GM12878 (cell line): Measurements from ENCODE around the gene SENP7. TPM values are rescaled to one million over a fixed set of nuclear protein-coding genes. Genes with fewer than 3 reads are reported as not detected.

ENCODE experiments used
- ATAC-seq: fragments of 200-7000 bp; cut with Tn5 transposase; 3 replicates; pipeline ENCODE4 v1.9.1; 2020; ENCODE audit warnings: mild to moderate bottlenecking, moderate library complexity
- BruUV-seq: library from RNA; stranded (reverse); fragments of 400-500 nt; replicated peaks from 2 replicates; lab custom pipeline; 2021; lab: Mats Ljungman, UMichigan
- CTCF ChIA-PET: fragments of 300-600 bp; sonication (Branson Sonifier 250); formaldehyde crosslinking; extraction: SDS; loops from one replicate; lab custom pipeline; 2021; ENCODE audit warnings: inconsistent platforms; lab: Yijun Ruan, JAX
- POLR2A ChIA-PET: fragments of 350-600 bp; formaldehyde crosslinking; extraction: SDS; loops from one replicate; lab custom pipeline; 2021; ENCODE audit warnings: inconsistent platforms; lab: Charles Lee
- RAD21 ChIA-PET: fragments of 300-600 bp; sonication (Branson Sonifier 250); formaldehyde crosslinking; loops from one replicate; lab custom pipeline; 2023; ENCODE audit warnings: antibody characterized with exemption; ENCODE audit not compliant: unreplicated experiment; lab: Charles Lee
- SMC1A ChIA-PET: fragments of 300-600 bp; sonication (Branson Sonifier 250); formaldehyde crosslinking; loops from one replicate; lab custom pipeline; 2023; ENCODE audit not compliant: unreplicated experiment, uncharacterized antibody; lab: Charles Lee
- DNase-seq: peaks from one replicate; pipeline ENCODE4 v3.0.0-alpha.2; 2011; ENCODE audit warnings: low read depth, low spot score
- FAIRE-seq: peaks from 3 replicates; lab custom pipeline; 2011; peaks lifted over from hg19 to GRCh38; lab: Jason Lieb, UNC
- H2AFZ ChIP-seq: 2 replicates; pipeline ENCODE4 v1.6.0; 2011; ENCODE audit warnings: low read depth, low read length, control low read depth; ENCODE audit not compliant: control insufficient read depth
- H3K27ac ChIP-seq: 2 replicates; pipeline ENCODE4 v1.5.1; 2011; ENCODE audit warnings: control low read depth; ENCODE audit not compliant: control insufficient read depth, insufficient read depth
- H3K27me3 ChIP-seq, 2 experiments: replicated peaks in 1 of 2; 2 replicates each; pipeline versions ENCODE4 v1.6.0 to v1.6.1; 2011; ENCODE audit warnings: low read length in 1 of 2; ENCODE audit not compliant: control insufficient read depth in 2 of 2, insufficient read depth in 2 of 2
- H3K36me3 ChIP-seq, 2 experiments: 2 replicates each; pipeline ENCODE4 v1.5.1; 2011; ENCODE audit warnings: low read length in 1 of 2; ENCODE audit not compliant: control insufficient read depth in 2 of 2, insufficient read depth in 2 of 2
- H3K4me1 ChIP-seq: 2 replicates; pipeline ENCODE4 v1.6.1; 2011; ENCODE audit warnings: mild to moderate bottlenecking, low read length, moderate library complexity, mixed read lengths; ENCODE audit not compliant: control insufficient read depth, insufficient read depth
- H3K4me2 ChIP-seq: 2 replicates; pipeline ENCODE4 v1.6.0; 2011; ENCODE audit warnings: control low read depth; ENCODE audit not compliant: control insufficient read depth, insufficient read depth
- H3K4me3 ChIP-seq: fragments of 200-600 bp; sonication (generic); 2 replicates; pipeline ENCODE4 v1.5.1; 2016
- H3K79me2 ChIP-seq: 2 replicates; pipeline ENCODE4 v1.6.0; 2011; ENCODE audit warnings: low read length; ENCODE audit not compliant: control insufficient read depth, insufficient read depth
- H3K9ac ChIP-seq: 2 replicates; pipeline ENCODE4 v1.8.0; 2011; ENCODE audit warnings: low read length, control low read depth, mixed read lengths; ENCODE audit not compliant: control insufficient read depth, insufficient read depth
- H3K9me3 ChIP-seq: replicated peaks from 3 replicates; pipeline ENCODE4 v1.5.1; 2011; ENCODE audit warnings: mild to moderate bottlenecking, low read length; ENCODE audit not compliant: control insufficient read depth, insufficient read depth
- H4K20me1 ChIP-seq: 2 replicates; pipeline ENCODE4 v1.6.0; 2011; ENCODE audit not compliant: control insufficient read depth, insufficient read depth
- CHD2 ChIP-seq: IDR thresholded peaks from 2 replicates; pipeline ENCODE4 v1.6.1; 2011; ENCODE audit warnings: low read depth, low read length, improper control_type of control experiment, borderline replicate concordance
- HDAC2 ChIP-seq: fragments of 200-600 bp; sonication (generic); IDR thresholded peaks from 2 replicates; pipeline ENCODE4 v1.6.1; 2017
- POLR2AphosphoS2 ChIP-seq: IDR thresholded peaks from 2 replicates; pipeline ENCODE4 v1.6.1; 2011; ENCODE audit warnings: low read depth, mild to moderate bottlenecking, low read length, improper control_type of control experiment, moderate library complexity
- POU2F2 ChIP-seq: IDR thresholded peaks from 3 replicates; pipeline ENCODE4 v1.6.1; 2011; ENCODE audit warnings: low read depth, mild to moderate bottlenecking, low read length, borderline replicate concordance
- SPI1 ChIP-seq: IDR thresholded peaks from 2 replicates; pipeline ENCODE4 v1.6.1; 2011; ENCODE audit warnings: low read depth, mild to moderate bottlenecking, low read length, moderate library complexity, borderline replicate concordance; ENCODE audit not compliant: insufficient read depth
- WGBS: methylation state at CpG from one replicate; pipeline ENCODE4 v1.1.6; 2016; ENCODE audit warnings: low lambda C conversion rate; ENCODE audit not compliant: insufficient replicate concordance, insufficient coverage; ENCODE audit errors: missing lambda C conversion rate; 5-methylcytosine and 5-hydroxymethylcytosine counted together
- in situ Hi-C: fragments of 300-500 bp; cut with MboI; formaldehyde crosslinking; loops from 9 replicates; pipeline ENCODE4 v1.14.3; 2018; ENCODE audit warnings: mixed read lengths
- intact Hi-C: fragments of 100-400 bp; cut with micrococcal nuclease; formaldehyde crosslinking; loops from one replicate; pipeline ENCODE4 v1.14.2; 2022; ENCODE audit not compliant: unreplicated experiment
- polyA plus RNA-seq, 11 experiments: library from polyadenylated mRNA; depleted of rRNA in 4 of 11; unstranded in 6 of 11; stranded (reverse) in 5 of 11; fragments of >200 nt; fragmentation: Nextera tagmentation in 4 of 11; fragmentation: Illumina TruSeq in 1 of 11; extraction: Ambion mirVana in 4 of 11; extraction: Trizol in 1 of 11; gene quantifications; 1 replicate in 1 of 11; 2 replicates in 10 of 11; pipeline versions ENCODE4 v1.2.1 to v1.2.3, GENCODE V29; 2011 to 2016; ENCODE audit warnings: inconsistent platforms in 2 of 11, missing spikeins in 2 of 11, low read depth in 1 of 11
- total RNA-seq, 4 experiments: library from RNA; depleted of rRNA in 3 of 4; stranded (reverse); fragments of >200 nt in 3 of 4; fragmentation: Illumina TruSeq in 1 of 4; extraction: Trizol in 1 of 4; gene quantifications; 2 replicates each; pipeline versions ENCODE4 v1.2.1 to v1.2.3, GENCODE V29; 2013 to 2021

Gene SENP7
- total and polyA plus RNA-seq, 10 of the 15 experiments (the other 5 are each of a cell fraction or from before 2014, with no cell fraction given) = 2.6 to 14.7 (median 8.3) TPM

GRCh38 chr3:101521211-101521701 lies 8.2 kb upstream of the SENP7 start (continued):
- TF ChIP-seq SPI1 = no peak
- TF ChIP-seq POLR2AphosphoS2 = no peak

GRCh38 chr3:101519685-101520365 lies 6.8 kb upstream of the SENP7 start:
- in situ Hi-C loops = no loop called here
- DNase-seq (no peak), FAIRE-seq (no peak), ATAC-seq (no peak)
- 84% methylated on average over 5 of the region's 6 CpGs for WGBS
- CTCF ChIA-PET = interaction anchor here (1.1 kb wide), 1 partner anchor 1057 kb away, joined by 6 read pairs; no protein-coding TSS in a partner anchor
- TF ChIP-seq POU2F2 (no peak), HDAC2 (no peak), CHD2 (no peak)
- Histone ChIP-seq H3K4me1 (peaks cover 8% of the 10 kb centered on the region; the same call in 1 of the 2 replicates), H3K9me3 (no peaks in the 10 kb centered on the region), H4K20me1 (no peaks in the 10 kb centered on the region), H2AFZ (no peak overlapping the region), H3K4me3 (no peak overlapping the region), H3K27me3 (no peaks in the 10 kb centered on the region), H3K4me2 (no peak overlapping the region), H3K27ac (no peak overlapping the region), H3K79me2 (no peaks in the 10 kb centered on the region), H3K36me3 (no peaks in the 10 kb centered on the region), H3K9ac (no peak overlapping the region)
- POLR2A ChIA-PET = interaction anchor here (0.5 to 1.6 kb wide), 3 partner anchors 10 to 1223 kb away, joined by 3 to 4 read pairs (median 4); no protein-coding TSS in a partner anchor
- intact Hi-C loops = loop anchor here (2.0 kb wide), 1 partner anchor 139 kb away; no protein-coding TSS in a partner anchor
- no TSS peak for BruUV-seq
- SMC1A ChIA-PET = interaction anchor here (1.0 to 2.6 kb wide), 7 partner anchors 10 to 449 kb away, joined by 3 to 10 read pairs (median 4); no protein-coding TSS in a partner anchor
- RAD21 ChIA-PET = no interaction called here
